ENCODE data around the gene MLPH.

MLPH gene

DNA sequence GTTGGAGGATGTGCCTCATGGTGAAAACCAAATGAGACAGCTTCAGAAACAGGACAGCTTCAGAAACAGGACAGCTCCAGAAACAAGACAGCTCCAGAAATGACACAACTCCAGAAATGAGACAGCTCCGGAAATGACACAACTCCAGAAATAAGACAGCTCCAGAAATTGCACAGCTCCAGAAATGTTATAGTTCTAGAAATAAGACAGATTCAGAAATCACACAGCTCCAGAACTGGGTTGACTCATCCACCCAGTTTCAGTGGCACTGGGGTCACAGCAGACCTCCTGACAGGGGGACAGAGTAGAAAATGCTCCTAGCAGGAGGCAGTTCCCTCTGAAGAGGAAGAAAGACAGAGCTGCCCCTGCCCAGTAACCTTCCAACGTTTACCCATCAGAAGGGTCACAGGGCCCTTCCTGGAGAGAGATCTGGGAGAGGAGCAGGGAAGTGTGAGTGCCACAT lies 46.2 kb upstream of the MLPH start:
- H3K27me3 ChIP-seq (ENCODE audit: control insufficient read depth, low read length) = peaks cover 3% of the 10 kb centered on the region
- H3K27ac ChIP-seq (ENCODE audit: low read depth, low read length) = no peak overlapping the region

DNA sequence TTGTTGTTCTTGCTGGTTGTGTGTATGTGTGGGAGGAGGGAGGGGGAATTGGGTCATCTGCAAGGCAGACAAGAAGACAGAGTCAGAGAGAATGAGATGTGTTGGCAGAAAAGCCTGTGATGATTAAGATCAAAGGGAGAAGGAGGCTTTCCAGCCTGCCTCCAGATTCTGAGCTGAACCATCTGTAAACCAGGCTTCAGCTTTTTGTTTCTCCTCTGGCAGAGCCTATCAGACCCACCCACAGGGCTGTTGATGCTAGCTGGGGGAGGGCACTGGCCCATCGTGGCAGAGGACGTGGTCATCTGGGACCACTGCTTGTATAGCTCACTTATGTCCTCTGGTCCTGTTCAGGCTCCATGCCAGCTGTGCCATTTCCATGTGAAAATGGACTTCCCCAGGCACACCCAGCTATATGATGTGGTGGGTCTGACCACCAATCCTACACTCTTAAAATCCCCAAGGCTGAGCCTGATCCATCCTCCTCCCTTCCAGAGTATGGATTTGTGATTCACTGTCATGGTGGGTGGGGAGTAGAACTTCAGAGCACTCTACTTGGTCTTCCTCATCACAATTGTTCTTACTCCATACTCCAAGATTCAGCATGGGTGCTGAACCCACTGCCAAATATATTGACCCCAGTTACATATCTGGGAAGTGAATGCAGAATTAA lies 45.3 kb upstream of the MLPH start:
- Histone ChIP-seq H3K9me3 (ENCODE audit: control insufficient read depth, insufficient read depth, low read length) (no peaks in the 10 kb centered on the region), H3K27ac (ENCODE audit: low read depth, low read length) (no peak overlapping the region), H4K20me1 (ENCODE audit: control insufficient read depth, insufficient read depth, low read depth, low read length) (no peaks in the 10 kb centered on the region), H3K27me3 (ENCODE audit: control insufficient read depth, low read length) (peaks cover 3% of the 10 kb centered on the region), H3K4me3 (ENCODE audit: low read length) (no peak overlapping the region), H3K79me2 (ENCODE audit: control insufficient read depth, low read length) (no peaks in the 10 kb centered on the region), H3F3A (ENCODE audit: control insufficient read depth, insufficient read depth) (no peaks in the 10 kb centered on the region), H3K4me1 (ENCODE audit: control insufficient read depth, low read length) (no peaks in the 10 kb centered on the region), H3K4me2 (ENCODE audit: low read length) (no peak overlapping the region), H3K36me3 (ENCODE audit: control insufficient read depth, low read length) (no peaks in the 10 kb centered on the region), H3K9me2 (replicated peaks; ENCODE audit: control insufficient read depth, low read length) (no peaks in the 10 kb centered on the region)
- no peak for TF ChIP-seq EZH2phosphoT487 (IDR thresholded peaks at IDR 0.05; ENCODE audit: borderline replicate concordance, low read length)
- TF ChIP-seq, protein P1, sequence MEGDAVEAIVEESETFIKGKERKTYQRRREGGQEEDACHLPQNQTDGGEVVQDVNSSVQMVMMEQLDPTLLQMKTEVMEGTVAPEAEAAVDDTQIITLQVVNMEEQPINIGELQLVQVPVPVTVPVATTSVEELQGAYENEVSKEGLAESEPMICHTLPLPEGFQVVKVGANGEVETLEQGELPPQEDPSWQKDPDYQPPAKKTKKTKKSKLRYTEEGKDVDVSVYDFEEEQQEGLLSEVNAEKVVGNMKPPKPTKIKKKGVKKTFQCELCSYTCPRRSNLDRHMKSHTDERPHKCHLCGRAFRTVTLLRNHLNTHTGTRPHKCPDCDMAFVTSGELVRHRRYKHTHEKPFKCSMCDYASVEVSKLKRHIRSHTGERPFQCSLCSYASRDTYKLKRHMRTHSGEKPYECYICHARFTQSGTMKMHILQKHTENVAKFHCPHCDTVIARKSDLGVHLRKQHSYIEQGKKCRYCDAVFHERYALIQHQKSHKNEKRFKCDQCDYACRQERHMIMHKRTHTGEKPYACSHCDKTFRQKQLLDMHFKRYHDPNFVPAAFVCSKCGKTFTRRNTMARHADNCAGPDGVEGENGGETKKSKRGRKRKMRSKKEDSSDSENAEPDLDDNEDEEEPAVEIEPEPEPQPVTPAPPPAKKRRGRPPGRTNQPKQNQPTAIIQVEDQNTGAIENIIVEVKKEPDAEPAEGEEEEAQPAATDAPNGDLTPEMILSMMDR (IDR thresholded peaks at IDR 0.05; ENCODE audit: low read depth, low read length, poor library complexity, severe bottlenecking) = no peak

More for the DNA sequence above, 46.2 kb upstream of the MLPH start:
- no peaks in the 10 kb centered on the region for H3F3A ChIP-seq (ENCODE audit: control insufficient read depth, insufficient read depth)
- no peaks in the 10 kb centered on the region for H3K4me1 ChIP-seq (ENCODE audit: control insufficient read depth, low read length)
- H3K79me2 ChIP-seq (ENCODE audit: control insufficient read depth, low read length) = no peaks in the 10 kb centered on the region
- H3K36me3 ChIP-seq (ENCODE audit: control insufficient read depth, low read length) = no peaks in the 10 kb centered on the region
- H3K4me3 ChIP-seq (ENCODE audit: low read length) = no peak overlapping the region
- no peaks in the 10 kb centered on the region for H3K9me3 ChIP-seq (ENCODE audit: control insufficient read depth, insufficient read depth, low read length)
- TF ChIP-seq EZH2phosphoT487 (IDR thresholded peaks at IDR 0.05; ENCODE audit: borderline replicate concordance, low read length) = no peak
- TF ChIP-seq, protein P1 (IDR thresholded peaks at IDR 0.05; ENCODE audit: low read depth, low read length, poor library complexity, severe bottlenecking) = no peak
- H3K4me2 ChIP-seq (ENCODE audit: low read length) = no peak overlapping the region
- no peaks in the 10 kb centered on the region for H3K9me2 ChIP-seq (replicated peaks; ENCODE audit: control insufficient read depth, low read length)
- no peaks in the 10 kb centered on the region for H4K20me1 ChIP-seq (ENCODE audit: control insufficient read depth, insufficient read depth, low read depth, low read length)

GRCh38 chr2:237444071-237444470 lies 43.0 kb upstream of the MLPH start:
- H3K27me3 ChIP-seq (ENCODE audit: control insufficient read depth, low read length) = peaks cover 3% of the 10 kb centered on the region
- no peaks in the 10 kb centered on the region for H3K36me3 ChIP-seq (ENCODE audit: control insufficient read depth, low read length)
- no peak overlapping the region for H3K27ac ChIP-seq (ENCODE audit: low read depth, low read length)
- H3K79me2 ChIP-seq (ENCODE audit: control insufficient read depth, low read length) = no peaks in the 10 kb centered on the region
- H3K9me3 ChIP-seq (ENCODE audit: control insufficient read depth, insufficient read depth, low read length) = no peaks in the 10 kb centered on the region
- TF ChIP-seq EZH2phosphoT487 (IDR thresholded peaks at IDR 0.05; ENCODE audit: borderline replicate concordance, low read length) = no peak
- TF ChIP-seq, protein P1 (IDR thresholded peaks at IDR 0.05; ENCODE audit: low read depth, low read length, poor library complexity, severe bottlenecking) = no peak
- no peaks in the 10 kb centered on the region for H3K9me2 ChIP-seq (replicated peaks; ENCODE audit: control insufficient read depth, low read length)
- H4K20me1 ChIP-seq (ENCODE audit: control insufficient read depth, insufficient read depth, low read depth, low read length) = no peaks in the 10 kb centered on the region
- H3K4me1 ChIP-seq (ENCODE audit: control insufficient read depth, low read length) = no peaks in the 10 kb centered on the region
- no peaks in the 10 kb centered on the region for H3F3A ChIP-seq (ENCODE audit: control insufficient read depth, insufficient read depth)
- no peak overlapping the region for H3K4me3 ChIP-seq (ENCODE audit: low read length)
- H3K4me2 ChIP-seq (ENCODE audit: low read length) = no peak overlapping the region
